Epithelial cell of proximal tubule (primary cell): Measurements from ENCODE around the gene ARHGAP4. TPM values are rescaled to one million over a fixed set of nuclear protein-coding genes. Genes with fewer than 3 reads are reported as not detected.
A peak's percentile ranks its signal among the peaks of the same experiment; 100 is the strongest.

Experiments used
- DNase-seq: peaks from one replicate; pipeline ENCODE4 v3.0.0-alpha.2; 2011; ENCODE audit warnings: low read depth
- H3K4me3 ChIP-seq: 2 replicates; pipeline ENCODE4 v1.5.1; 2011; ENCODE audit warnings: low read depth, mild to moderate bottlenecking, low read length
- total RNA-seq: library from RNA; depleted of rRNA; stranded (reverse); fragments of >200 nt; gene quantifications from 2 replicates; pipeline ENCODE4 v1.2.3, GENCODE V29; 2015
- TF ChIP-seq, protein P1 (sequence below): conservative IDR thresholded peaks from 2 replicates; pipeline ENCODE4 v1.5.1; 2012; ENCODE audit warnings: low read depth, mild to moderate bottlenecking, low read length

ARHGAP4 gene
- total RNA-seq, 1 donor from 2014 or later, result 20.2 TPM

DNA sequence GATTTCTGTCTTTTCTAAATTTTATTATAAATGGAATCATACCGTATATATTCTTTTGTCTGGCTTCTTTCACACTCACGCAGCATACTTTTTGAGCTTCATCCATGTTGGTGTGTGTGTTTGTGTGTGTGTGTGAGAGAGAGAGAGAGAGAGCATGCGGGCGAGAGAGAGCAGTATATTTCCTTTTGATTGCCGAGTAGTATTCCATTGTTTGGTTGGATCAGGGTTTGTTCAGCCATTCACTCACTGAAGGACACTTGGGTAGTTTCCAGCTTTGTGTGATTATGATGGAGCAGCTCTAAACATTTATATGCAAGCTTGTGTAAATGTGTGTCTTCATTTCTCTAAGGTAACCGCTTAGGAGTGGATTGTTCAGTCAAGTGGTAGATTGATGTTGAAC lies 36.9 kb downstream of the ARHGAP4 start:
- no peak for DNase-seq
- H3K4me3 ChIP-seq, result no peak overlapping the region
- TF ChIP-seq, protein P1, sequence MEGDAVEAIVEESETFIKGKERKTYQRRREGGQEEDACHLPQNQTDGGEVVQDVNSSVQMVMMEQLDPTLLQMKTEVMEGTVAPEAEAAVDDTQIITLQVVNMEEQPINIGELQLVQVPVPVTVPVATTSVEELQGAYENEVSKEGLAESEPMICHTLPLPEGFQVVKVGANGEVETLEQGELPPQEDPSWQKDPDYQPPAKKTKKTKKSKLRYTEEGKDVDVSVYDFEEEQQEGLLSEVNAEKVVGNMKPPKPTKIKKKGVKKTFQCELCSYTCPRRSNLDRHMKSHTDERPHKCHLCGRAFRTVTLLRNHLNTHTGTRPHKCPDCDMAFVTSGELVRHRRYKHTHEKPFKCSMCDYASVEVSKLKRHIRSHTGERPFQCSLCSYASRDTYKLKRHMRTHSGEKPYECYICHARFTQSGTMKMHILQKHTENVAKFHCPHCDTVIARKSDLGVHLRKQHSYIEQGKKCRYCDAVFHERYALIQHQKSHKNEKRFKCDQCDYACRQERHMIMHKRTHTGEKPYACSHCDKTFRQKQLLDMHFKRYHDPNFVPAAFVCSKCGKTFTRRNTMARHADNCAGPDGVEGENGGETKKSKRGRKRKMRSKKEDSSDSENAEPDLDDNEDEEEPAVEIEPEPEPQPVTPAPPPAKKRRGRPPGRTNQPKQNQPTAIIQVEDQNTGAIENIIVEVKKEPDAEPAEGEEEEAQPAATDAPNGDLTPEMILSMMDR, result no peak

DNA sequence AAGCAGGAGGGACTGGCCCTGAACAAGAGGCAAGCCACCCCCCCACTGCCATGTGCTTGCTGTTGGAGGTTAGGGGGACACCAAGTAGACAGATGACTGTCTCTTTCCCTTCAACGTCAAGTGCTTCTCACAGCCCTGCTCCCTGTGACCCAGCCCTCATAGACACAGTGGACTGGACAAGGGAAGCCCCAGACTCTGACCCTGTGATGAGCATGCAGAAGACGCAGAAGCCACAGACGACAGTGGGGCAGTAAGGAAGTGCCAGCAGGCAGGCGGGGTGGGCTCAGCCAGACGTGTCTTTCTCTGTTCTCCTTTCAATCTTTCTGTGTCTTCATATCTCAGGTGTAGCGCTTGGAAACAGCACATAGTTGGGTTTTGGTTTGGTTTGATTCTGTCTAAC lies 37.7 kb downstream of the ARHGAP4 start:
- TF ChIP-seq, protein P1, result no peak
- no peak overlapping the region for H3K4me3 ChIP-seq
- no peak for DNase-seq

GRCh38 chrX:153887385-153887784 lies 38.7 kb downstream of the ARHGAP4 start:
- TF ChIP-seq, protein P1, result no peak
- no peak overlapping the region for H3K4me3 ChIP-seq

DNA sequence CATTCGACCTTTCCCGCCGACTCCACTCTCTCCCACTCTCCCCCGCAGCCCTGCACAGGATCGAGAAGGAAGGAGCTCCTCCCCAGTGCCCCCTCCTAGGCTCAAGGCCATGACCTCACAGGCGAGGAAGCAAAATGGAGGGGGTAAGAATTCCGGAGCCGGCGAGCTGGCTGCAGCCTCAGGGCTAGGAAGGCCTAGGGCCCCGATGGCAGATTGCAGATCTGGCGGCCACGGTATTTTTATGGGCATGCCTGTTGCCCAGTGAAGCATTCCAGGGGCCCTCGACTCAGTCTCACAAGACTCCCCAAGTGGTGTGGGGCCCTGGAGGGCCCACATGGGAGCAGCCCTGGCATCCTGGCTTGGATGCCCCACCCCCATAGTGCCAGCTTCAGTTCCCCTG lies 39.1 kb downstream of the ARHGAP4 start:
- DNase-seq, result peak; percentile 2
- H3K4me3 ChIP-seq, result no peak overlapping the region
- TF ChIP-seq, protein P1, result no peak

More at GRCh38 chrX:153887385-153887784, 38.7 kb downstream of the ARHGAP4 start:
- DNase-seq, result no peak

GRCh38 chrX:153885968-153886903 lies 39.8 kb downstream of the ARHGAP4 start, which contains the start of gene L1CAM:
Gene L1CAM (minus strand): TSS chrX:153886173. CDS start chrX:153875836, 10,337 bp downstream.
- DNase-seq, result no peak
- H3K4me3 ChIP-seq, result peak within 1 kb of the TSS; percentile 37
- TF ChIP-seq, protein P1, result no peak

- peak overlapping the region; percentile 37 for H3K4me3 ChIP-seq
- no peak for DNase-seq
- TF ChIP-seq, protein P1, result no peak
Observed at GRCh38 chrX:153885208-153885787, 40.8 kb downstream of the ARHGAP4 start.

GRCh38 chrX:153884590-153884989 lies 41.5 kb downstream of the ARHGAP4 start:
- TF ChIP-seq, protein P1, result peak; percentile 42
- no peak for DNase-seq
- no peak overlapping the region for H3K4me3 ChIP-seq
